AG20443 (cell line): ENCODE measurements around the gene POLR1A.

ENCODE experiments used
- DNase-seq: peaks from one replicate; pipeline ENCODE4 v3.0.0; 2012; ENCODE audit warnings: low spot score, mixed read lengths

The POLR1A gene

GRCh38 chr2:86064006-86064405 lies 41.7 kb downstream of the POLR1A start:
- no peak for DNase-seq

- DNase-seq: no peak
These were observed 43.6 kb downstream of the POLR1A start for GRCh38 chr2:86062043-86062442.

GRCh38 chr2:86056590-86057331 lies 48.9 kb downstream of the POLR1A start:
- no peak for DNase-seq

- DNase-seq: no peak
These were observed 50.4 kb downstream of the POLR1A start for GRCh38 chr2:86055314-86055713.

GRCh38 chr2:86054535-86055082 lies 51.1 kb downstream of the POLR1A start:
- DNase-seq: peak; percentile 57

- no peak for DNase-seq
These were observed 52.5 kb downstream of the POLR1A start for GRCh38 chr2:86053166-86053565.

- no peak for DNase-seq
These were observed 53.0 kb downstream of the POLR1A start for GRCh38 chr2:86052676-86053075.

GRCh38 chr2:86052265-86052664 lies 53.4 kb downstream of the POLR1A start:
- no peak for DNase-seq

GRCh38 chr2:86050301-86050700 lies 55.4 kb downstream of the POLR1A start:
- DNase-seq: no peak

GRCh38 chr2:86049529-86049928 lies 56.2 kb downstream of the POLR1A start:
- DNase-seq: no peak

- no peak for DNase-seq
These were observed 56.8 kb downstream of the POLR1A start for GRCh38 chr2:86048888-86049287.

GRCh38 chr2:86048383-86048701 lies 57.3 kb downstream of the POLR1A start:
- DNase-seq: no peak

- no peak for DNase-seq
These were observed 57.9 kb downstream of the POLR1A start for GRCh38 chr2:86047575-86048382.

- no peak for DNase-seq
These were observed 60.1 kb downstream of the POLR1A start for GRCh38 chr2:86045541-86045940.

GRCh38 chr2:86044614-86045013 lies 61.1 kb downstream of the POLR1A start:
- no peak for DNase-seq

- no peak for DNase-seq
These were observed 61.6 kb downstream of the POLR1A start for GRCh38 chr2:86044045-86044444.

- DNase-seq: no peak
These were observed 63.2 kb downstream of the POLR1A start for GRCh38 chr2:86042256-86043168.

- DNase-seq: no peak
These were observed 65.6 kb downstream of the POLR1A start for GRCh38 chr2:86039963-86040655.

GRCh38 chr2:86039178-86039962 lies 66.3 kb downstream of the POLR1A start:
- no peak for DNase-seq

GRCh38 chr2:86038291-86039081 lies 67.2 kb downstream of the POLR1A start:
- peak; percentile 71 for DNase-seq
